GM18868 (cell line): ENCODE measurements around the gene LSM8.
A peak's percentile ranks its signal among the peaks of the same experiment; 100 is the strongest.
"Not testable (repeated sequence)": the region's sequence is repeated elsewhere in the genome, so short reads cannot be mapped to it uniquely, and the experiment has no call there.

ENCODE experiments used
- ATAC-seq: cut with Tn5 transposase; IDR thresholded peaks from one replicate; pipeline ENCODE4 v1.9.1; 2021; ENCODE audit warnings: mild to moderate bottlenecking, moderate library complexity; ENCODE audit not compliant: unreplicated experiment

LSM8 gene

GRCh38 chr7:118202061-118202460 lies 18.1 kb downstream of the LSM8 start:
- no peak for ATAC-seq

- peak; percentile 95 for ATAC-seq
These were observed 30.3 kb downstream of the LSM8 start for GRCh38 chr7:118214051-118214832.

- ATAC-seq: peak; percentile 10
These were observed 30.8 kb downstream of the LSM8 start for GRCh38 chr7:118214833-118215182.

GRCh38 chr7:118217210-118217619 lies 33.3 kb downstream of the LSM8 start:
- no peak for ATAC-seq

- no peak for ATAC-seq
These were observed 34.6 kb downstream of the LSM8 start for GRCh38 chr7:118218413-118219156.

- ATAC-seq: no peak
These were observed 35.2 kb downstream of the LSM8 start for GRCh38 chr7:118219157-118219512.

GRCh38 chr7:118220583-118220982 lies 36.6 kb downstream of the LSM8 start:
- no peak for ATAC-seq

- ATAC-seq: no peak
These were observed 38.6 kb downstream of the LSM8 start for GRCh38 chr7:118222591-118222990.

- ATAC-seq: no peak
These were observed 40.6 kb downstream of the LSM8 start, which contains the start of gene ANKRD7 for GRCh38 chr7:118224521-118224920. TSS of gene ANKRD7 (plus strand) at chr7:118224704. CDS start at chr7:118224831, 127 bp downstream.

GRCh38 chr7:118232837-118233236 lies 48.9 kb downstream of the LSM8 start:
- no peak for ATAC-seq

GRCh38 chr7:118233799-118234198 lies 49.8 kb downstream of the LSM8 start:
- ATAC-seq: no peak

- ATAC-seq: no peak
These were observed 55.0 kb downstream of the LSM8 start for GRCh38 chr7:118239014-118239413.

GRCh38 chr7:118240320-118240719 lies 56.4 kb downstream of the LSM8 start:
- not testable (repeated sequence) for ATAC-seq
